Naive thymus-derived CD4-positive, alpha-beta T cell (primary cell): ENCODE data around the gene DNAH3. TPM values are rescaled to one million over a fixed set of nuclear protein-coding genes. Genes with fewer than 3 reads are reported as not detected.

Experiments
- ATAC-seq: fragments of 150-1000 bp; cut with Tn5 transposase; 2 replicates; pipeline ENCODE4 v1.10.0; 2021; ENCODE audit warnings: mild to moderate bottlenecking, moderate library complexity
- CTCF ChIA-PET: fragments of 350-600 bp; sonication (Branson Sonifier 250); formaldehyde crosslinking; loops from one replicate; lab custom pipeline; 2021; ENCODE audit warnings: antibody characterized with exemption; lab: Charles Lee
- POLR2A ChIA-PET: fragments of 350-600 bp; sonication (Branson Sonifier 250); formaldehyde crosslinking; loops from one replicate; lab custom pipeline; 2021; ENCODE audit warnings: antibody characterized with exemption, inconsistent platforms; lab: Charles Lee
- DNase-seq, 9 donors: peaks; one replicate each; pipeline versions ENCODE4 v3.0.0 to v3.0.0-alpha.2; 2020 to 2022; ENCODE audit warnings: mixed read lengths in 1 of 9
- H3K27ac ChIP-seq: one replicate; pipeline ENCODE4 v1.7.0; 2013; ENCODE audit warnings: mild to moderate bottlenecking, low read depth, low read length, moderate library complexity
- H3K27me3 ChIP-seq, 2 donors: one replicate each; pipeline ENCODE4 v1.7.0; 2013; ENCODE audit warnings: low read length in 2 of 2, mild to moderate bottlenecking in 2 of 2, moderate library complexity in 2 of 2; ENCODE audit not compliant: control insufficient read depth in 2 of 2, insufficient read depth in 2 of 2
- H3K36me3 ChIP-seq, 3 experiments: 1 replicate in 2 of 3; 2 replicates in 1 of 3; pipeline ENCODE4 v1.7.0; 2013; ENCODE audit warnings: low read length in 3 of 3, mild to moderate bottlenecking in 3 of 3, moderate library complexity in 1 of 3; ENCODE audit not compliant: insufficient read depth in 3 of 3, control insufficient read depth in 2 of 3
- H3K4me1 ChIP-seq, 2 donors: one replicate each; pipeline ENCODE4 v1.7.0; 2013; ENCODE audit warnings: low read length in 2 of 2, mild to moderate bottlenecking in 2 of 2, moderate library complexity in 1 of 2; ENCODE audit not compliant: control insufficient read depth in 2 of 2, insufficient read depth in 2 of 2
- H3K4me3 ChIP-seq: 2 replicates; pipeline ENCODE4 v1.7.0; 2013; ENCODE audit warnings: mild to moderate bottlenecking, low read length
- H3K9me3 ChIP-seq, 3 experiments: 1 replicate in 2 of 3; 2 replicates in 1 of 3; pipeline ENCODE4 v1.7.0; 2013; ENCODE audit warnings: low read length in 3 of 3; ENCODE audit not compliant: control insufficient read depth in 2 of 3
- H3K27ac Mint-ChIP-seq, 9 donors: one replicate each; pipeline ENCODE4 v1.8.0; 2020 to 2022; ENCODE audit warnings: mixed read lengths in 9 of 9, mild to moderate bottlenecking in 8 of 9, moderate library complexity in 5 of 9, inconsistent platforms in 2 of 9
- H3K27me3 Mint-ChIP-seq, 5 donors: one replicate each; pipeline ENCODE4 v1.8.0; 2021 to 2022; ENCODE audit warnings: mixed read lengths in 5 of 5, mild to moderate bottlenecking in 1 of 5
- H3K36me3 Mint-ChIP-seq, 5 donors: one replicate each; pipeline ENCODE4 v1.8.0; 2020 to 2022; ENCODE audit warnings: mixed read lengths in 5 of 5, mild to moderate bottlenecking in 3 of 5, inconsistent platforms in 1 of 5
- H3K4me1 Mint-ChIP-seq, 7 donors: one replicate each; pipeline ENCODE4 v1.8.0; 2020 to 2022; ENCODE audit warnings: mixed read lengths in 7 of 7, mild to moderate bottlenecking in 3 of 7, inconsistent platforms in 1 of 7
- H3K4me3 Mint-ChIP-seq, 10 donors: one replicate each; pipeline ENCODE4 v1.8.0; 2020 to 2022; ENCODE audit warnings: mild to moderate bottlenecking in 10 of 10, mixed read lengths in 10 of 10, moderate library complexity in 6 of 10, inconsistent platforms in 2 of 10
- H3K9me3 Mint-ChIP-seq, 11 donors: one replicate each; pipeline ENCODE4 v1.8.0; 2020 to 2022; ENCODE audit warnings: mixed read lengths in 11 of 11, mild to moderate bottlenecking in 4 of 11, inconsistent platforms in 1 of 11, moderate library complexity in 1 of 11
- intact Hi-C, 2 donors: fragments of 100-400 bp; cut with micrococcal nuclease; formaldehyde crosslinking; loops; one replicate each; pipeline ENCODE4 v1.15.1; 2023
- polyA plus RNA-seq, 2 donors: library from polyadenylated mRNA; unstranded; fragments of 300-500 nt; fragmentation: Illumina TruSeq; gene quantifications; one replicate each; pipeline ENCODE4 v1.2.3, GENCODE V29; 2021
- total RNA-seq, 6 experiments: library from RNA in 5 of 6; stranded (reverse) in 5 of 6; gene quantifications; 1 replicate in 5 of 6; 2 replicates in 1 of 6; pipeline ENCODE4 v1.2.3 and lab custom pipeline; 2021 to 2026

Gene DNAH3
- total and polyA plus RNA-seq, 7 experiments from 2014 or later, result not detected

DNA sequence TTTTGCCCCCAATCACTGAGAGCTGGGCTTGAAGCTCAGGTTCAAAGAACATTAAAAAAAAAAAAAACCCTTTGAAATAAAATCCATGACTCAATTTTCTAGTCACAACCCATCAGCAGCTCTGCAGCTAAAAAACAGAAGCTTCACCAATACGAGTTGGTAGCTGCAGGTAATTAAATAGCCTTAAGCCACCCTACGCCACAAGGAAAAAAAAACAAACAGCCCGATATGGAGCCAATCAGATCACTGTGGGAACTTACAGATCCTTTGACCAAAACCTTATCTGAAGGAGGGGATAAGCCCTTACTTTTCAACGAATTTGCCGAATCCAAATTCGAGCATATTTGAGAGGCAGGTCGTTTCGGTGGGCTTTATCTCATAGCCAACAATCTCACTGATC lies 69.3 kb downstream of the DNAH3 start:
- no peak for DNase-seq
- no peaks in the 10 kb centered on the region for H3K27me3 Mint-ChIP-seq
- ChIA-PET CTCF (no interaction called here), POLR2A (no interaction called here)
- ATAC-seq, result no peak
- no peak overlapping the region for H3K4me3 Mint-ChIP-seq
- no peaks in the 10 kb centered on the region for H3K9me3 Mint-ChIP-seq
- no peaks in the 10 kb centered on the region for H3K4me1 ChIP-seq
- no peak overlapping the region for H3K4me3 ChIP-seq
- H3K4me1 Mint-ChIP-seq, result peaks cover 0 to 6% (median 0%) of the 10 kb centered on the region in 7 donors
- no peak overlapping the region for H3K27ac Mint-ChIP-seq
- H3K36me3 ChIP-seq, result no peaks in the 10 kb centered on the region
- H3K27ac ChIP-seq, result no peak overlapping the region
- no peaks in the 10 kb centered on the region for H3K36me3 Mint-ChIP-seq
- no peaks in the 10 kb centered on the region for H3K27me3 ChIP-seq
- no peaks in the 10 kb centered on the region for H3K9me3 ChIP-seq
- intact Hi-C loops, result loop anchor here in 1 of 2 donors (5.0 kb wide), 1 partner anchor 179 kb away; the partner anchor contains the start of genes DCUN1D3 and LYRM1

DNA sequence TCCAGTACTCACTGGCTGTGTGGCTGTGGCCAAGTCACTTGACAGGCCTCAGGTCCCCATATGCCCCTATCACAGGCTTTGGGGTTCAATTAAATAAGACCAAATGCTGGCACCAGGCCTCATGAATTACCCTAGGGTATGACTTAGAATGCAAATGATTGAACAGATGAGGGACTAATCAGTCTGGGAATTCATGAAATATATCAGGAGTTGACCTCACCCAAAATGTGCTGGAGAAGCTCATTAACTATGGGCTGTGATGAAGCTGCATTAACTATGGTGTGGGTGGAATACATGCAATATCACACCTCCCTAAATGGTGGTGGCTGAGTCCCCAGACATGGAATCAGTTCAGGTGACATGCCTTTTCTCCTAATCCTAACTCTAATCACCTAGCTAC lies 72.1 kb downstream of the DNAH3 start:
- Histone ChIP-seq H3K4me1 (no peaks in the 10 kb centered on the region), H3K27me3 (no peaks in the 10 kb centered on the region), H3K36me3 (no peaks in the 10 kb centered on the region), H3K27ac (no peak overlapping the region), H3K4me3 (no peak overlapping the region), H3K9me3 (no peaks in the 10 kb centered on the region)
- peaks cover 0 to 2% (median 0%) of the 10 kb centered on the region in 7 donors for H3K4me1 Mint-ChIP-seq
- POLR2A ChIA-PET, result no interaction called here
- H3K27me3 Mint-ChIP-seq, result no peaks in the 10 kb centered on the region
- intact Hi-C loops, result no loop called here
- DNase-seq (no peak), ATAC-seq (no peak)
- H3K9me3 Mint-ChIP-seq, result no peaks in the 10 kb centered on the region
- H3K27ac Mint-ChIP-seq, result no peak overlapping the region
- H3K36me3 Mint-ChIP-seq, result no peaks in the 10 kb centered on the region
- no peak overlapping the region for H3K4me3 Mint-ChIP-seq
- CTCF ChIA-PET, result interaction anchor here (0.8 kb wide), 1 partner anchor 19 kb away, joined by 3 read pairs; no protein-coding TSS in a partner anchor

DNA sequence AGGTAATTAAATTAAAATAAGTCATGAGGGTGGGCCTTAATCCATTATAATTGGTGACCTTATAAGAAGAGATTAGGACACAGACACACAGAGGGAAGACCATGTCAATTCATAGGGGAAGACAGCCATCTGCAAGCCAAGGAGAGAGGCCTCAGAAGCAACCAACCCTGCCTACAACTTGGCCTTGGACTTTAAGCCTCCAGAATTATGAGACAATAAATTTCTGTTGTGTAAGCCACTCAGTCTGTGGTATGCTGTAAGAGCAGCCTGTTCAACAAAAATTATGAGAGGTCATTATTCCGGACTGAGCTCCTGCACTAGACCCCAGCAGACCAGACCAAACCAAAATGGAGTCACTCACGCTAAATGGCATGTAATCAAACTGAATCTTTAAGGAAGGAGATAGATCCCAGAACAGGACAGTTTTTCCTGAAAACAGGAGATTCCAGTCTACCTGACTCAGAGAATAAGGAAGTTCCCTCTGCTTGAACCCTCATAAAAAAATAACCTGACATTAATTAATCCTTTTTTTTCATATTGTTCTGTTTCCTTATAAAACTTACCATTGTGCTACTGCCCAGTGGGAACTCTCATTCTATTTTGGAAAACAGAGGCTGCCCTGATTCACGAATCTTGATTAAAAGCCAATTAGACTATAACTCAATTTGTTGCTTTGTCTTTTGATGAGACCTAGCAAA lies 74.3 kb downstream of the DNAH3 start:
- H3K27me3 ChIP-seq, result no peaks in the 10 kb centered on the region
- ATAC-seq, result no peak

DNA sequence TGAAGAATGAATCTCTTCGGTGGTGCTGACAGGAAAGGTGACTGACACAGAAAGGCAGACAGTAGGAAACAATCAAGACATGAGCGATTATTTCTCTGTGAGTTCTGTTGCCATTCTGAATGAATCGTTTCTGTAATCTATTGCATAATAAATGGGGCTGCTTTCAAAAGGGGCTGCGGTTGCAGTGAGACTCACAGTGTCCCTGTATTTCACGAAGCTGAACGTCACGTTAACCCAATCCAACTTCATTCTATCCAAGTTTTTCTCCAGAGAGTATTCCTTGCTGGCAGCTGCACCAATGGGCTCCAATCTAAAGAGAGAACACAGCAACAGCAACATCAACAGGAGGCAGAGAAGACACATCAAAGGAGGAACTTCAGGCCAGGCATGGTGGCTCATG lies 75.4 kb downstream of the DNAH3 start:
- Mint-ChIP-seq H3K4me1 (no peaks in the 10 kb centered on the region), H3K27ac (no peak overlapping the region), H3K9me3 (no peaks in the 10 kb centered on the region), H3K36me3 (no peaks in the 10 kb centered on the region), H3K4me3 (no peak overlapping the region), H3K27me3 (peaks cover 0 to 4% (median 0%) of the 10 kb centered on the region in 5 donors)
- POLR2A ChIA-PET, result no interaction called here
- intact Hi-C loops, result no loop called here
- Histone ChIP-seq H3K9me3 (no peaks in the 10 kb centered on the region), H3K27ac (no peak overlapping the region), H3K4me3 (no peak overlapping the region), H3K36me3 (no peaks in the 10 kb centered on the region), H3K4me1 (no peaks in the 10 kb centered on the region), H3K27me3 (no peaks in the 10 kb centered on the region)
- no peak for ATAC-seq
- CTCF ChIA-PET, result interaction anchor here (0.6 kb wide), 1 partner anchor 114 kb away, joined by 6 read pairs; no protein-coding TSS in a partner anchor
- DNase-seq, result no peak

More for the DNA sequence above, 74.3 kb downstream of the DNAH3 start:
- no peak overlapping the region for H3K27ac Mint-ChIP-seq
- H3K27me3 Mint-ChIP-seq, result peaks cover 0 to 4% (median 0%) of the 10 kb centered on the region in 5 donors
- no peaks in the 10 kb centered on the region for H3K9me3 Mint-ChIP-seq
- H3K4me1 Mint-ChIP-seq, result no peaks in the 10 kb centered on the region
- intact Hi-C loops, result no loop called here
- no peak overlapping the region for H3K4me3 Mint-ChIP-seq
- ChIA-PET CTCF (no interaction called here), POLR2A (no interaction called here)
- no peaks in the 10 kb centered on the region for H3K36me3 ChIP-seq
- H3K27ac ChIP-seq, result no peak overlapping the region
- H3K36me3 Mint-ChIP-seq, result no peaks in the 10 kb centered on the region
- no peaks in the 10 kb centered on the region for H3K4me1 ChIP-seq
- no peaks in the 10 kb centered on the region for H3K9me3 ChIP-seq
- no peak for DNase-seq
- no peak overlapping the region for H3K4me3 ChIP-seq

- intact Hi-C loops, result no loop called here
- Histone ChIP-seq H3K36me3 (no peaks in the 10 kb centered on the region), H3K27ac (no peak overlapping the region), H3K4me1 (no peaks in the 10 kb centered on the region), H3K27me3 (no peaks in the 10 kb centered on the region), H3K9me3 (no peaks in the 10 kb centered on the region), H3K4me3 (no peak overlapping the region)
- CTCF ChIA-PET, result no interaction called here
- H3K4me3 Mint-ChIP-seq, result no peak overlapping the region
- H3K4me1 Mint-ChIP-seq, result no peaks in the 10 kb centered on the region
- ATAC-seq (no peak), DNase-seq (no peak)
- peaks cover 0 to 4% (median 0%) of the 10 kb centered on the region in 5 donors for H3K27me3 Mint-ChIP-seq
- POLR2A ChIA-PET, result interaction anchor here (0.6 kb wide), 1 partner anchor 1742 kb away, joined by 3 read pairs; no protein-coding TSS in a partner anchor
- H3K27ac Mint-ChIP-seq, result no peak overlapping the region
- no peaks in the 10 kb centered on the region for H3K9me3 Mint-ChIP-seq
- H3K36me3 Mint-ChIP-seq, result no peaks in the 10 kb centered on the region
Observed at GRCh38 chr16:21072976-21073375, 77.7 kb downstream of the DNAH3 start.

DNA sequence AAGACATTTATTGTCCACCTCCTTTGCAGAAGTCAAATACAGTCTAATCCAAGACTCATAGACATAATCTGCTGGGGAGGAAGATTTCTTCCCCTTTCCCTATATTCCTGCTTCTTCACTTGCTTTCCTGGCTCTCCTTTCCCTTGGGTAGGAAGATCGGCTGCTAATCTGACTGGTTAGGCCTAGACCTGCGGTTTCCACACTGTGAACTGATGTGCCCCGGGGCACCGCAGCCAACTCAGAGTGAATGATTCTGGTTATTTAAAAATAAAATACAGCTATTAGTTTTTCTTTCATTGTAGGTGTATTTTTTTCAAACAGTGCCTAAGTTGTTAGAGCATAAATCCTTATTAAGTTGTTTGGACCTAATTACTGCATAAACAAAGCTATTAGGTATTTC lies 78.9 kb downstream of the DNAH3 start:
- Histone ChIP-seq H3K27me3 (no peaks in the 10 kb centered on the region), H3K27ac (no peak overlapping the region), H3K36me3 (no peaks in the 10 kb centered on the region), H3K4me3 (no peak overlapping the region), H3K4me1 (no peaks in the 10 kb centered on the region), H3K9me3 (no peaks in the 10 kb centered on the region)
- ChIA-PET POLR2A (no interaction called here), CTCF (interaction anchor here (0.9 kb wide), 1 partner anchor 221 kb away, joined by 3 read pairs; no protein-coding TSS in a partner anchor)
- no peak overlapping the region for H3K27ac Mint-ChIP-seq
- no peak for ATAC-seq
- no peaks in the 10 kb centered on the region for H3K4me1 Mint-ChIP-seq
- intact Hi-C loops, result no loop called here
- H3K9me3 Mint-ChIP-seq, result no peaks in the 10 kb centered on the region
- H3K4me3 Mint-ChIP-seq, result no peak overlapping the region
- H3K27me3 Mint-ChIP-seq, result peaks cover 0 to 4% (median 0%) of the 10 kb centered on the region in 5 donors
- DNase-seq, result no peak
- H3K36me3 Mint-ChIP-seq, result no peaks in the 10 kb centered on the region

- no peaks in the 10 kb centered on the region for H3K36me3 Mint-ChIP-seq
- no peaks in the 10 kb centered on the region for H3K4me1 ChIP-seq
- peaks cover 0 to 4% (median 0%) of the 10 kb centered on the region in 5 donors for H3K27me3 Mint-ChIP-seq
- no peak overlapping the region for H3K27ac ChIP-seq
- H3K27ac Mint-ChIP-seq, result no peak overlapping the region
- intact Hi-C loops, result no loop called here
- no peak overlapping the region for H3K4me3 Mint-ChIP-seq
- CTCF ChIA-PET, result no interaction called here
- POLR2A ChIA-PET, result no interaction called here
- no peaks in the 10 kb centered on the region for H3K4me1 Mint-ChIP-seq
- DNase-seq (no peak), ATAC-seq (no peak)
- H3K36me3 ChIP-seq, result no peaks in the 10 kb centered on the region
- H3K27me3 ChIP-seq, result no peaks in the 10 kb centered on the region
- no peaks in the 10 kb centered on the region for H3K9me3 Mint-ChIP-seq
- H3K9me3 ChIP-seq, result no peaks in the 10 kb centered on the region
- H3K4me3 ChIP-seq, result no peak overlapping the region
Observed at GRCh38 chr16:21070564-21070963, 80.1 kb downstream of the DNAH3 start.
